22Rv1 (cell line): ENCODE measurements around the gene USP24.
"Not testable (repeated sequence)": the region's sequence is repeated elsewhere in the genome, so short reads cannot be mapped to it uniquely, and the experiment has no call there.

Source experiments
- H3K27ac ChIP-seq: fragments of 450-650 bp; 2 replicates; pipeline ENCODE4 v1.5.1; 2017
- ZFX ChIP-seq: fragments of 450-650 bp; IDR thresholded peaks from 2 replicates; pipeline ENCODE4 v1.6.1; 2017; ENCODE audit warnings: antibody characterized with exemption, borderline replicate concordance
- TF ChIP-seq, protein P1 (sequence below): fragments of 450-650 bp; IDR thresholded peaks from 2 replicates; pipeline ENCODE4 v1.5.1; 2017; ENCODE audit warnings: mild to moderate bottlenecking

The USP24 gene

DNA sequence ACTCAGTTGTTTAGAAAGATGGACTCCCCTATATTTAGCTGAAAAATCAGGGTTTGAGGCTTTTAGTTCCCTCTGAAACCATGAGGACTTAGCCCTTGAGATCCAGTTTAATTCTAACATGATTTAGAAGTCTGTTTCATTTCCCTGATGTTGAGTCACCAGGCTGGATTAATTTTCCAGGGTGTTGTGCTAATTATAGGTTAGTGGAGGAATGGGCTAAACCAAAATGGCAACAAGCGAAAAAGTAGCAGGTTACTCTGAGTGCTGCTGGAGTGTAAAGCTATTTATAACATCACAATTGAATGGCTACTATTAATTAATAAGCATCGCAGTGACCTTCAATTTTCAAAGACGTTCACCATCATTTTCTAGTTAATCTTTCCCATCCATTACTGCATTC lies 15.5 kb upstream of the USP24 start:
- TF ChIP-seq, protein P1, sequence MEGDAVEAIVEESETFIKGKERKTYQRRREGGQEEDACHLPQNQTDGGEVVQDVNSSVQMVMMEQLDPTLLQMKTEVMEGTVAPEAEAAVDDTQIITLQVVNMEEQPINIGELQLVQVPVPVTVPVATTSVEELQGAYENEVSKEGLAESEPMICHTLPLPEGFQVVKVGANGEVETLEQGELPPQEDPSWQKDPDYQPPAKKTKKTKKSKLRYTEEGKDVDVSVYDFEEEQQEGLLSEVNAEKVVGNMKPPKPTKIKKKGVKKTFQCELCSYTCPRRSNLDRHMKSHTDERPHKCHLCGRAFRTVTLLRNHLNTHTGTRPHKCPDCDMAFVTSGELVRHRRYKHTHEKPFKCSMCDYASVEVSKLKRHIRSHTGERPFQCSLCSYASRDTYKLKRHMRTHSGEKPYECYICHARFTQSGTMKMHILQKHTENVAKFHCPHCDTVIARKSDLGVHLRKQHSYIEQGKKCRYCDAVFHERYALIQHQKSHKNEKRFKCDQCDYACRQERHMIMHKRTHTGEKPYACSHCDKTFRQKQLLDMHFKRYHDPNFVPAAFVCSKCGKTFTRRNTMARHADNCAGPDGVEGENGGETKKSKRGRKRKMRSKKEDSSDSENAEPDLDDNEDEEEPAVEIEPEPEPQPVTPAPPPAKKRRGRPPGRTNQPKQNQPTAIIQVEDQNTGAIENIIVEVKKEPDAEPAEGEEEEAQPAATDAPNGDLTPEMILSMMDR: no peak
- no peak for TF ChIP-seq ZFX

DNA sequence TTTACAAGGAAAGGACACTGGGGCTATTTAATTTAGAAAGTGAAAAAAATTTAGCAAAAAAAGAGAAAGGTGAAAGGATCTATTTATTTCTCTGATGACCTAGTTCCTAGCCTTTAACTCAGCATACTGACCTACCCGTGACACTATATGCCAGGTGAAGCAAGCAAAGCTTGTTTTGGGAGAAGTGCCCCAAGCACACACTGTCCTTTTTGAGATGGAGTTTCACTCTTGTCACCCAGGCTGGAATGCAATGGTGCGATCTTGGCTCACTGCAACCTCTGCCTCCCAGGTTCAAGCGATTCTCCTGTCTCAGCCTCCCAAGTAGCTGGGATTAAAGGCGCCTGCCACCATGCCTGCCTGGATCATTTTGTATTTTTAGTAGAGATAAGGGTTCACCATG lies 14.6 kb upstream of the USP24 start:
- not testable (repeated sequence) for H3K27ac ChIP-seq

More for the DNA sequence above, 15.5 kb upstream of the USP24 start:
- no peak overlapping the region for H3K27ac ChIP-seq

DNA sequence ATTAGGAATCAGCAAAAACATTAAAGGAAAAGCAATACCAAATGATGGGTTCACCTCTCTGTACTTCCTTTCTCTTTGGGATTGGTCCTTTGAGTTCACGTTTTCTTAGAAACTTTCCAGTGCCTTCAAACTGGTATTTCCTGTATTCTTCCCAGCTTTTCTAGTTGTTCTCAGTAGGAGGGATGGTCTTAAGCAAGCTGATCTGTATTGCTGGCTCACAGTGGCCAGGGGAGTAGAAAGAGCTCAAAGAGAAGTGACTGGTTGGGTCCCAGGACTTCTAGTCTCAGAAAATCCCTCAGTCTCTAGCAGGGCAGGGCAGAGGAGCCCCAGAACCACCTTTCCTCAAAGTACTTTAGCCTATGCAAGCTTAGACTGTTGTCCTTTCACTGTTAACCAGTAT lies 10.1 kb upstream of the USP24 start:
- no peak overlapping the region for H3K27ac ChIP-seq
- TF ChIP-seq, protein P1: no peak
- TF ChIP-seq ZFX: no peak

DNA sequence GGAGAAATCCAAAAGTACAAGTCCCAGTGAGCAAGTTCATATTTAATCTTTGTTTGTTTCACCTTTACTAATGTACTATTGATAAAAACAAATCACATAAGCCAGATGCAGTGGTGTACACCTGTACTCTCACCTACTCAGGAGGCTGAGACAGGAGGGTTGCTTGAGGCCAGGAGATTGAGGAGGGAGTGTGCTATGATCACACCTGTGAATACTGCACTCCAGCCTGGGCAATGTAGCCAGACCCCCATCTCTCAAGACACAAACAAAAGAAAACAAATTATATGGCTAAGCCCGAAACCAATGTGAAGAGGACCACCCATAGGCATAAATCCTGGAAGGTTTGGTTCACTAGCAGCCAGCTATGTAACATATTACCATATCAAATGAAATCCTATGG lies 9.6 kb upstream of the USP24 start:
- H3K27ac ChIP-seq: no peak overlapping the region

DNA sequence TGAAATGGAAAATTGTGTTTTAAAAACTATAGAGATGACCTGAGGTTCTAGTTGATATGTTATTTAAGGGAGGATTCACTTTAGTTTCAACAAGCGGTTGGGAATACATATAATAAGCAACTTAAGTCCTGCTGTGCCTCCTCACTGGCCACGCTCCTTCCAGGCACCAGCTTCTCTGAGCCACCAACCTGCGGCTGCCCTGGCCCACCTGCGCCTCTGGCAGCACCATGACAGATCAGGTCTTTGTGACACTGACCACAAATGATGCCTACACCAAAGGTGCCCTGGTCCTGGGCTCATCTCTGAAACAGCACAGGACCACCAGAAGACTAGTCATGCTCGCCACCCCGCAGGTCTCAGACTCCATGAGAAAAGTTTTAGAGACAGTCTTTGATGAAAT lies 7.0 kb upstream of the USP24 start:
- H3K27ac ChIP-seq: no peak overlapping the region
- TF ChIP-seq, protein P1: no peak
- no peak for TF ChIP-seq ZFX

More for the DNA sequence above, 9.6 kb upstream of the USP24 start:
- TF ChIP-seq, protein P1: no peak
- no peak for TF ChIP-seq ZFX

DNA sequence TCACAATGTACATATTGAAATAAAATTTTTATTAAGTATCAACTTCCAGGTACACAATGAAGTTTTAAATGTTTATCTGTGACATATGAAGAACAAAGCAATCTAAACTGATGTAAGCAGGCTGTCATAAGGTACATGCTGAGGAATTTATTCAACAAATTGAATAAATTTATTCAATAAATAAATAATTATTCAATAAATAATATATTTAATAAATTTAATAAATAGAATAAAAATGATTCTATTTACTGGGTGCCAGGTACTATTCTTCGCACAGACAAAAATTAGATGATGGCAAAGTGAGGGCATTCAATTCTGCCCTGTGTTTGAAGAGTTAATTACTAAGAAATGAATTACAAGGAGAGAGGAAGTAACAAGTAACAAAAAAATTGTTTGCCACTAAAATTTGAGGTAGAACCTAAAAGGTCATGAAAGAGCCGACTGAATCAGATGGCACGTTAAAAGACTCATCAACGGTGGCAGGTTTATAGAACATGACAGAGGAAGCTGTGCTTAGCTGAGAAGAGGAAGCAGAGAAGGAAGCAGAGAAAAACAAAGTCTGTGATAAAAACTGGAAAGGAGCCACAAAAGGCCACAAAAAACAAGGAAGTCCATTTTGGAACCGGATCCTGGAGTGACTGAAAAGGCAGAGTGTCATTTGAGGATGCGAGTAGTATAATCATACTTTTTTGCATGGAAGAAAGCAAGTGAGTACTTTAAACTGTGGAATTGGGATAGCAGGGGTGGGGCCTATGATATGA lies 2.2 kb upstream of the USP24 start:
- peak overlapping the region; percentile 18; the same call in 1 of the 2 replicates for H3K27ac ChIP-seq
- TF ChIP-seq, protein P1: no peak
- no peak for TF ChIP-seq ZFX

DNA sequence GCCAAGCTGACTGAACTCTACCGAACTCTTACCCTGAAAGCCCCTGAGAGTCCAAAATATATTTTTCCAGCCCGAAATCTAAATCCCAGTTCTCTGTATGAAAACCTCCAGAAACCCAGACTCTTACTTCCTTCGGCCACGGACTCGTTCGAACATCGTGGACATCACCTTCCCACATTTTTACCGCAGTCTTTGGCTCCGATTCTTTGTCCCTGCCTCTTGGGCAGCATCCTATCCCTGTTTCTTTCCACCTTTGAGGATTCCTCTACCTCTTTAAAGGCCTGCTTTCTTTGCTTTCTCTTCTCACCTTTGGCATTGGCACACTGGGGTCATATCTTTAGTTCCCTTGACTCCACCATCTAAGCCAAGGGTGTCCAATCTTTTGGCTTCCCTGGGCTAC lies 932 bp upstream of the USP24 start:
- TF ChIP-seq ZFX: no peak
- peak overlapping the region; percentile 81 for H3K27ac ChIP-seq

DNA sequence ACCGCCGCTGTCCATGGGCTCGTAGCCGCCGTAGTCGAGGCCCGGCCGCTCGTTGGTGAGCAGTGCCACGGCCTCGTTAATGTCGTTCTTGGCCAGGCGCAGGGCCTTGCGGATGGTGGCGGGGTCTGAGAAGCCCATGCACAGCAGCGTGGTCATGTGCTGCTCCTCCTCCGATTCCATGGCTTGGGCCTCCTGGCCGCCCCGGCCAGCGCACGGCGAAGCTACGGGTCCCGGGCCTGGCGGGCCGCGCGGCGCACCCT lies 300 bp downstream of the USP24 start:
- TF ChIP-seq, protein P1: no peak
- TF ChIP-seq ZFX: peak; percentile 49; the same call in 1 of the 2 replicates
- peak overlapping the region; percentile 81 for H3K27ac ChIP-seq
